D721Med (cell line): Measurements from ENCODE around the gene SLC16A8.

Source experiments
- DNase-seq: peaks from one replicate; pipeline ENCODE4 v3.0.0; 2011; ENCODE audit warnings: low spot score; ENCODE audit not compliant: insufficient read length
- FAIRE-seq: peaks from 2 replicates; lab custom pipeline; 2011; peaks lifted over from hg19 to GRCh38; lab: Jason Lieb, UNC
- TF ChIP-seq, protein P1 (sequence below): IDR thresholded peaks from 2 replicates; pipeline ENCODE4 v1.5.1; 2012; ENCODE audit warnings: mild to moderate bottlenecking, control low read depth; ENCODE audit not compliant: insufficient read depth; ENCODE audit errors: missing control alignments

The SLC16A8 gene

DNA sequence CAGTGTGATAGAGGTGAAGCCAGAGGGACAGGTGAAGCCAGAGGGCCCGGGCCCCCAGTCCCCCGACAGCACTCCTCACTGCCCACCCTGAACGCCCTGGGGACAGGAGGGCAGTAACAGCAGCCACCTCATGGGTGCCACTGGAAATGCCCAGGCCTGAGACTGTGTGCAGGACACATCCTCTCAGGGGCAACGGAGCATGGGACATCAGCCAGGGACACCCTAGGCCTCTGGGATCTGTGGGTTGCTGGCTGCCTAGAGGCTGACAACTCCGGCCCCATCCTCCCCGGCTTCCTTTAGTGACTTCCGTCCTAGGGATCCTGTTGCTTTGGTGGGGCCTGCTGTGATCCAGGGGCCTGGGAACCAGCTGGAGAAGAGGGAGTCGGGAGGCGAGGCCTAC lies 43.9 kb upstream of the SLC16A8 start:
- FAIRE-seq, result no peak

DNA sequence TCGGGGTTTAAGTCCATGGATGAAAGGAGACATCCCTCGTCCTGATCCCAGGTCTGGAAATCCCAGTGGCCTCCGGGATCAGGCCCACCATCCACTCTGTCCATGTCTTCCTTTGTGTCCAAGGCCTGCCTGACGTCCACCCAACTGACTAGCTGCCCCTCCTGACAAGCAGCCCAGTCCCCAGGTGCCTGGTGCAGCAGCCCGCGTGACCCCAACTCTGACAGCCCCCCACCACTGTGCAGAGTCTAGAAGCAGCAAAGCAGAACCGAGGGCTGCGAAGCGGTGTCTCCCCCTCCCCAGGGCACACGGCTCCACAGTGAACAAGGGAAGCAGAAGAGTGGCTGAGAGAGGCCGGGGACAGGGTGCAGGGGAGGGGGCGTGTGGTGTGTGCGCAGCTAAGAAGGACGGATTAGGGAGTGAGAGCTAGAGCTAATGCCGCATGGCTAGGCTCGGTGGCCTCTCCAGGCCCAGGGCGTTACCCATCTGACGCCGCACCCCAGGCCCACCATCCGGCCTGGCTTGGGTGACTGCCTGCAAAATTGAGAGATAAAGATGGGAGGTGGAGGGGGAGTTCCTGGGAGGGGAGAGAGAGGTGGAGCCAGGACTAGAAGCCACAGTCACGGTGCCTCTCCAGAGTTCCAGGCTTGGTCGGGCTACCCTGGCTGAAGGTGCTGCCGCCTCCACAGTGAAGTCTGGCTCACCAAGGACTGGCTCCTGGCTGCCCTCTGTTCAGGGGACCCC lies 43.1 kb upstream of the SLC16A8 start:
- FAIRE-seq, result no peak
- no peak for DNase-seq
- TF ChIP-seq, protein P1, sequence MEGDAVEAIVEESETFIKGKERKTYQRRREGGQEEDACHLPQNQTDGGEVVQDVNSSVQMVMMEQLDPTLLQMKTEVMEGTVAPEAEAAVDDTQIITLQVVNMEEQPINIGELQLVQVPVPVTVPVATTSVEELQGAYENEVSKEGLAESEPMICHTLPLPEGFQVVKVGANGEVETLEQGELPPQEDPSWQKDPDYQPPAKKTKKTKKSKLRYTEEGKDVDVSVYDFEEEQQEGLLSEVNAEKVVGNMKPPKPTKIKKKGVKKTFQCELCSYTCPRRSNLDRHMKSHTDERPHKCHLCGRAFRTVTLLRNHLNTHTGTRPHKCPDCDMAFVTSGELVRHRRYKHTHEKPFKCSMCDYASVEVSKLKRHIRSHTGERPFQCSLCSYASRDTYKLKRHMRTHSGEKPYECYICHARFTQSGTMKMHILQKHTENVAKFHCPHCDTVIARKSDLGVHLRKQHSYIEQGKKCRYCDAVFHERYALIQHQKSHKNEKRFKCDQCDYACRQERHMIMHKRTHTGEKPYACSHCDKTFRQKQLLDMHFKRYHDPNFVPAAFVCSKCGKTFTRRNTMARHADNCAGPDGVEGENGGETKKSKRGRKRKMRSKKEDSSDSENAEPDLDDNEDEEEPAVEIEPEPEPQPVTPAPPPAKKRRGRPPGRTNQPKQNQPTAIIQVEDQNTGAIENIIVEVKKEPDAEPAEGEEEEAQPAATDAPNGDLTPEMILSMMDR, result no peak

More for the DNA sequence above, 43.9 kb upstream of the SLC16A8 start:
- no peak for DNase-seq
- TF ChIP-seq, protein P1, result no peak

DNA sequence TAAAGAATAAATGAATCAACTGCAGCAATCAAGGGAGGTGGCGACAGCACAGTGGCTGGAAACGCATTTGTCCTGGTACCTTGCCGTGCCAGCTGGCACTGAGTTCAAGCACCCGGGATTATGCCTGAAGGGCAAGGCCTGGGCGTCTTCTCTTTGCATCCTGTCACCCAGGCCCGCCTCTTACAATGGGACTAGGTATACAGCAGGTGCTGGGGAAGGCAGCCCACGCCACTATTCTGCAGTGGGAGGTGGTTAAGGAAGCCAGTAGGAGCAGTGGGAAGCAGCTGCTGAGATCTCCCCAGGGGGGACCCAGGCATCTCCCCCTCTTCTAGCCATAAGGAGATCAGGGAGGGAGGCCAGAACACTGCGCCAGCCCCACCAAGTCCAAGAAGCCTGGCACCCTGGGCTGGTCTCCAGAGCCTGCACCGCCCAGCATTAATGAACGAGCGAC lies 41.8 kb upstream of the SLC16A8 start:
- DNase-seq (no peak), FAIRE-seq (no peak)
- TF ChIP-seq, protein P1, result no peak

DNA sequence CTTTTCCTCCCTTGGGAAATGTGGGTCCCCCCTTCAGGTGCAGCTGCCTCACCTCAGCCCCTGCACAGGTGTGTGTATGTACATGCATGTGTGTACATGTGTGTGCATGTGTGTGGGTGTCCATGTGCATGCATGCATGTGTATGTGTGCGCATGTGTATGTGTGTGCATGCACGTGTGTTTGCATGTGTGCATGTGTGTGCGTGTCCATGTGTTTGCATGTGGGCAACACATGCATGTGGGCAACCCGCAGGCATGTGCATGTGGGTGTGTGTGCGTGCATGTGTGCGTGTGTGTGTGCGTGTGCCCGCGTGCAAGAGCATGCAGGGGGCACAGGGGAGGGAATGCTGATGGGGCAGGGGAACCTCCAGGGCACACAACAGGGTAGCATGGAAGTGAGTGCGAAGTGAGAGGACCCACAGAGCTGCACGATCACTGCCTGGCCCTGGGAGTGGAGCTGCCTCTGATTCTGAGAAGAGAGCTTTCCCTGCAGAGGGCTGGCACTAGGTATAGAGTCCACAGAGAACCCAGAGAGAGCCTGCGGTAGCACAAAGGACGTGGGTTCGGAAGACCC lies 41.1 kb upstream of the SLC16A8 start:
- DNase-seq (no peak), FAIRE-seq (no peak)
- TF ChIP-seq, protein P1, result no peak

DNA sequence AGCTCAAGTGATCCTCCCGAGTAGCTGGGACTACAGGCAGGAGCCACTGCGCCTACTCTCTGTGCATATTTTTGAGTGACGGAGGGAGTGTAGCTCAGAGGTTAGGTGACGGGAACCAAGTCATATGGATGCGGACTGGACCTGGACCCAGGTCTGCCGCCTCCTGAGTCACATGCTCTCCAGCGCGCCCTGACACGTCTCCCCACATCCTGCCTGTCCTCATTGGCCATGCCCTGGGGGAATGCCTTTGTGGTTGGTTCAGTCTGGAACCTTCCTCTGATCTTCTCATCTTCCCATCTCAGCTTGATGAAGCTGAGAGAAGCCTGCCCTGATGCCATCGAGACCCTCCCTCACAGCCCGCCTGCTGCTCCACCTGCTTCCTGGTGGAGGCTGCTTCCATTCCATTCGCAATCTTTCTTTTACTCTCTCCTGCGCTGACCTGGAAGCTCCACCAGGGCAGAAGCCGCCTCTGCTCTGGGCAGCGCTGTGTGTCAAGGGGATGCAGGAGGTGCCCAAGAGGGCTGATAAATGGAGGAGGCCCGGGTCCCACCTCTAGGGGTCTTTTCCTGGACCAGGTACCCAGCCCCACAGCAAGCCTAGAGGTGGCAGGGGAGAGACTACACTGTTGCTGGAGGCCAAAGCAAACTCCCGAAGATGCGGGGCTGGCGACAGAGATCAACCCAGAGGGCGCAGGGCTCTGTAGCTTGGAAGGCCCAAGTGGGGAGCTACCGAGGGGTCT lies 40.4 kb upstream of the SLC16A8 start:
- DNase-seq (no peak), FAIRE-seq (no peak)
- TF ChIP-seq, protein P1, result no peak

DNA sequence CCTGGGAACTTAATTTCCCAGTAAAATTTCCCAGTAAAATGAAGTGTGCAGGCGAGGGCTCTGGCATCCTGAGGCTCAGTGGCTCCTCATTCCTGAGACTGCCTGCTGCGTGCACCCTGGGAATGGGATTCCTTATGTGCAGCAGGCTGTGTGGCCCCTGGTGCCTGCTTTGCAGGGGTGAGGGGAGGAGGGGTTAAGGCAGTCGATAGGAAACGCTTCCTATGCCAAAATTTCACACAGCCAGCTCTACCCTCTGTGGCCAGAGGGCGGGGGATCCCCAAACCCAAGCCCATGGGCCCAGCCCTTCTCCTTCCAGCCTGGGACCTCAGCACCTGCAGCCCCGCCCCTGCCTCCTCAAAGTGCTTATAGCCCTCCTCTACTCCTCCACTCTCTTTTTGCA lies 38.6 kb upstream of the SLC16A8 start:
- TF ChIP-seq, protein P1, result no peak
- DNase-seq (no peak), FAIRE-seq (no peak)
